Measurements from ENCODE around the gene TEX2. TPM values are rescaled to one million over a fixed set of nuclear protein-coding genes. Genes with fewer than 3 reads are reported as not detected.
A peak's percentile ranks its signal among the peaks of the same experiment; 100 is the strongest.
"Not testable (repeated sequence)": the region's sequence is repeated elsewhere in the genome, so short reads cannot be mapped to it uniquely, and the experiment has no call there.

TEX2 gene
- total RNA-seq, 1 experiment from 2014 or later = 22.6 TPM

DNA sequence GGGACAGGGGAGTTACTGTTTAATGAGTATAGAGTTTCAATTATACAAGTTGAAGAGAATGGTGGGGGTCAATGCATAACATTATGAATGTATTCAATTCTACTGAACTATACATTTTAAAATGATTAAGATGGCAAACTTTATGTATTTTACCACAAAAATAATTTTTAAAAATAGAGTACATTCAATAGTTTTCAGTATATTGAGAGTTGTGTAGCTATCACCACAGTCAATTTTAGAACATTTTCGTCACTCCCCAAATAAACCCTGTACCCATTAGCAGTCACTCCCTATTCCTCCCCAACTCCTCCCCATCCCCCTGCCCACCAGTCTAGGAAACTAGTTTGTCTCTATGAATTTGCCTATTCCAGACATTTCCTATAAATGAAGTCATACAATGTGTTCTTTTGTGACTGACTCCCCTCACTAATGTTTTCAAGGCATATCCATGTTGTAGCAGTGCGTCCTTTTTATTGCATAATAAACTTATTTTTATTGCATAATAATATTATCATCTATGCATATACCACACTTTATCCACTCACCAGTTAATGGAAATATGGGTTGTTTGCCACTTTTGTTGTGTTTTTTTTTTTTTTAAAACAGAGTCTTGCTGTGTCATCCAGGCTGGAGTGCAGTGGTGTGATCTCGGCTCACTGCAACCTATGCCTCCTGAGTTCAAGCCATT is 80.6 kb downstream of the TEX2 start:
- no peak for DNase-seq (ENCODE audit: low read depth)

DNA sequence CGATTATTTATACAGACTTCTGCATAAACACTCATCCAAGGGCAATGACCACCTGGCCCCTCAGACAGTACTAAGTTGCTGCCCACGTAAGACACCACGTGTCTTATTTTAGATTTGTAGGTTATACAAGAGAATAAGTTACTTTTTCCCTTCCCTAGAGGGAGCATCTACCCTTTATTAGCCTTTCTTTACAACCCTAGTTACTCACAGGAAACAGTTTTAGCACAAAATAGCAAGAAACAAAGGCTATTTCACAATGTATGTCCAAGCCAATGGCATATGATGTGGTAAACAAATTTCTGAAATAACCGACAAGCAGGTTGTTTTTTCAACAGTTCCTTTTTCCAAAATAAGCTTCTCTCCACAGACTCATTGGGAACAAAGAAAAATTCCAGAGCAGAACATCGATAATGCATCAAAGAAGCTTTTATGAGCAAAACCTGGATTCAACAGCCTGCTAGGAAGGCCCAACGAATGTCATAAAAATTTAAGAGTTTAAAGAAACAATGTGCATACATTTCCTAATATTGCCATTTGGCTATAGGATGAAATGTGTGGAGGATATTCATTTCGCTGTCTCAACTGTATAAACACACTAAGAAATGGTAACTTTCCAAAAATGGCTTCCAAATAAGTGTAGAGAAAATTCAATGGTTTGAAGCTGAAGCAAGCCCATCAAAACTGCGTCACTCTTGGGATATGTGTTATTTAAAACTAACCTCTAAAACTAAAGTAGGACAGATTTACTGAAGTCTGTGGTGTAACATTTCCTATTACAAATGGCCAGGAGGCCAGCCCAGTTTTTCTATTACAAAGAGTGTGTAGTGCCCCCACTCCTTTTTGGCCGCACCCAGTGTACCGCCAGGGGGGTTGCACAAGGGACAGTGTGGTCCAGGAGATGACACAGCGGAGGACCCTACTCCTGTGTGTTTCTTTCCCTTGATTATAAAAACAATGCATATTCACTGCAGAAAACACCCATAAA is 82.7 kb downstream of the TEX2 start:
- DNase-seq (ENCODE audit: low read depth) = no peak

DNA sequence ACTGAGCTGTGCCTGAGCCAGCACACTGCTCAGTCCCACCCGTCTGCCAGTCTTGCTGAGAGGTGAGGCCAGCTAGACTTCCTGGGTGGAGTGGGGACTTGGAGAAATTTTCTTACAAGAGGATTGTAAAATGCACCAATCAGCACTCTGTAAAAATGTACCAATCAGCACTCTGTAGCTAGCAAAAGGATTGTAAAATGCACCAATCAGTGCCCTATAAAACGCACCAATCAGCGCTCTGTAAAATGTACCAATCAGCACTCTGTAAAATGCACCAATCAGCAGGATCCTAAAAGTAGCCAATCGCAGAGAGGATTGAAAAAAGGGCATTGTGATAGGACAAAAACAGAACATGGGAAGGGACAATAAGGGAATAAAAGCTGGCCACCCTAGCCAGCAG is 84.0 kb downstream of the TEX2 start:
- DNase-seq (ENCODE audit: low read depth) = not testable (repeated sequence)

DNA sequence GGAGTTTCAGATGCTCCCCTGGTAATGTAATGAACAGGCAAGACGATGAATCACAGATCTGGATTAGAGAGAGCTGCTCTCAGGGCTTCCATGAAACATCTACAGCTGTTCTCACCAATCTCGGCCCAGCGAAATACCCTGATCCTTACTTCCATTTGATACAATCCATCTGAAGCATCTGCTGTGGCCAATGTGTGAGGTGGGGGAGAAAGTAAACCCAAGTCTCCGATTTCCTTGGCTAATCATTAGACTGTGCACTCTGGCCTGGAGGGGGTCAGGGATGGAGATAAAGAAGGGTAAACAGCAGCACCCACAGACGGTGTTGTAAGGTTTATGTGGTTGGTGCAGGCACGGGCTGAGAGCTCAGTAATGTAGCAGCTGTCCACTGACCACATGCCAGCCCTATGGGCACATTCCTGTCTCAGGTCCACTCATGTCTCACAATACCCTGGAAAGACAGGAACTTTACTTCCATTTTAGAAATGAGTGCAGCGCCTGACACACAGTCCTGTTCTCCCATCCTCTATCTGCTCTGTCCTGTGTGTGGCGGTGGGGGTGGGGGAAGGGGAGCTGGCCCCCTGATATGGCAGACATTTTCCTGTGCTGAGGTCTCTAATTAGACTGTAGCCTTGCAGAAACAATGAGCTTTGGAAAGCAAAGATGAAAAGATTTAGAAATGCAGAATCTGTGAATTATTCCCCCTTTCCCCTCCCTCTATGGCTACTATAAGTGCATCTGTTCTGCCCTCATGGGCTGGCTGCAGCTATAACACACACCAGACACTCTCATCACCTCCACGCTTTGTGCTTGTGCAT is 84.8 kb downstream of the TEX2 start:
- peak; percentile 7 for DNase-seq (ENCODE audit: low read depth)

DNA sequence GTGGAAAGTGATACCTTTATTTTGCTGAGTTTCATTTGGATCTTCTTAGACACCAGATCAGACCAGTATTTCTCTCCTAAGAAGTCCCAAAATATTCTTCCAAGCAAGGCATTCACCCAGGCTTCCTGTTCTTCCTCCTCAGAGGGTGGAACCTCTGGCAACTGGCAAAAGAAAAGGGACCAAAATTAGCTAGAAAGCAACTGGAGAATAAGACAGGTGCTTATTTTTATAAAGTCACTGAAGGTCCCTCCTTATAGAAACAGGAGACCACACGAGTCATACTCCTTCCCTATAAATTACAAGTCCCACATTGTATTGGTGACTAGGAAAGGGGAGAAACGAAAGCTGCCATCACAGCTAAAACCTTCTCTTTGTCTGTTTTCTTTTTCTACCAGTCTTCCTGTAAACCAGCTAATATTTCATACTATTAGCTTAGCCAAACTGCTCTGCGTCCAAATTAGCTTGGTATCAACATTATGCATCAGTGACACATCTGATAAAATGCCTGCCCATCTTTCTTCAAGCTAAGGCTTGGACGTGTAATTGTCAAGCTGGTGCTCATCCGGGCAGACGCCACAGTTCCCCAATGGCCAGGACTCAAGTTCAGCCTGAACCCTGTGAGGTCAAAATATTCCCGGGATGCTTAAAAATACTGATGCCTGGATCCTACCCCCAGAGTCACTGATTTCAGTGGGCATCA is 85.6 kb downstream of the TEX2 start:
- DNase-seq (ENCODE audit: low read depth) = no peak

DNA sequence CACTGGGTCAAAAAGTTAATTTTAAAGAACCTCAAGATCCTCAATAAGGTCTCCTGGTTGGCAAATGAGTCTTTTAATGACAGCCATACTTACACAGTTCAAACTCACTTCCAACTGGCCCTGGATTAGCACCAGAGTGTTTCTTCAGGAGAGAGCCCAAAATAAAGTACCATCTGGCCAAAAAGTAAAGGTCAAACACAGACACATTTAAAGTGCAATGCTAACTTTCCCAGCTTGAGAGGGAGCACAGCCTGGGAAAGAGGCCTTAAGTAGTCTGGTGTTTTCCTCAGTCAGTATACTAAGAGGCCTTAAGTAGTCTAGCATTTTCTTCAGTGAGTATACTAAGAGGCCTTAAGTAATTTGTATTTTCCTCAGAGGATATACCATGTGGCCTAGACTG is 86.5 kb downstream of the TEX2 start:
- no peak for DNase-seq (ENCODE audit: low read depth)

DNA sequence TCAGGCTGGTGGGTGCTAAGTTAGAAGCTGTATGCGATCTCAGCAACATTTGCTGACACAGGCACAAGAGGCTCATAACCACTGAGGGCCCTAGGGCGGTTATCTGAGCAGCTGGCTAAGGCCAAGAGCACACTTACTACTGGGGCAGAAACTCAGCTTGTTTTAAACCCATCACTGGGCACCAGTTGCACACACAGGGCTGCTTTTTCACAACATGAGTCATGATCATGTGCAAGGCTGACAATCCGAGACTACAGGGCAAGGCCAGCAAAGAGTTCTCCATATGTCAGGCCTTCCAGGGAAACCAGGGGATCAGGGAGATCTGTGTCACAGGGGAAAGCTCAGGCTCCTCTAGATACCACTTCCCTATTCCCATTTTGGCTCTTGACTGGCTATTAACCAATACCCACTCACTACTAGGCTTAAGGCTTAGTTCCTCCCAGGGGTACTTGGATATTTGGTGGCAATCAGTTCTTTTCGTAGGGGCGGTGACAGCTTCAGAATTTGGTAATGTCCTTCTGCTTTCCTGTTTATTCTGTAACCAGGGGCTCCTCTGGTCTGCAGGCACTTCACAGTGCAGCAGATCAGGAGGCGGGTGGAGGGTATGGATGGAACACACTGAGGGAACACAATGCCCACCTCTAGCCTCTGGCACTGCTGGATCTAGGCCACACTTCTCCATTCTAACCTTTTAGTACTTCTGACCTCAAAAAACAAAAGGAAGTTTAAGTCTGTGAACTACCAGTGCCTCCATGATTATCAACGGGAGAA is 88.2 kb downstream of the TEX2 start:
- DNase-seq (ENCODE audit: low read depth) = peak; percentile 16

DNA sequence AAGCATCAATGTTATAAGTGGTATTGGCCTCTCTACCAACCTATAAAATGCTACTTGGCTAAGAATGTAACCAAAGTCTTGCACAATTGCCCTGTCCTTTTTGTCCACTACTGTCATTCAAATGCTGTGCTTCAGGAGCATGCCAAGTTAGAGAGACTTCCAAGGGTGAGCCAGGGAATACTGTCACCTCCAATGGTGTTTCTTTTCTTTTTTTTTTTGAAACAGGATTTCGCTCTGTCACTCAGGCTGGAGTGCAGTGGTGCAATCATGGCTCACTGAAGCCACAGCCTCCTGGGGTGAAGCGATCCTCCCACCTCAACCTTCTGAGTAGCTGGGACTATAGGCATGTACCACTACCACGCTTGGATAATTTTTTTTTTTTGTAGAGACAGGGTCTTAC is 89.4 kb downstream of the TEX2 start:
- DNase-seq (ENCODE audit: low read depth) = no peak

DNA sequence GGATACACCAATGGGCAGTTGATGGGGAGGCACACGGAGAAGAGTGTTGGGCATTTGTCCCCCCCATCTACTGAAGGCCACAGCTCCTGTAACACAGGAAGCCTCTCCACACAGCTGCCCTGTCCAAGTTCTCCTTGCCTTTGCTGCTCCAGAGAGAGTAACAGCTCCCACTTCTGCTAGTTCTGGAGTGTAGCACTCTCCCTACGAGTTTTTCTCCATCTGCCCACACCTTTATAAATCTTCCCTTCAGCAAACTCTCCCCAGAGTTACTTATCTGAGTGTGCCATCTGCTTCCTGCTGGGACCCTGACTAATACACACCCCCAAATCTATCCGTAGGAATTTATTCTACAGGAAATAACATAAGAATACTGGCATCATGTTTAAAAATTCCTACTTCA is 90.5 kb downstream of the TEX2 start:
- no peak for DNase-seq (ENCODE audit: low read depth)

DNA sequence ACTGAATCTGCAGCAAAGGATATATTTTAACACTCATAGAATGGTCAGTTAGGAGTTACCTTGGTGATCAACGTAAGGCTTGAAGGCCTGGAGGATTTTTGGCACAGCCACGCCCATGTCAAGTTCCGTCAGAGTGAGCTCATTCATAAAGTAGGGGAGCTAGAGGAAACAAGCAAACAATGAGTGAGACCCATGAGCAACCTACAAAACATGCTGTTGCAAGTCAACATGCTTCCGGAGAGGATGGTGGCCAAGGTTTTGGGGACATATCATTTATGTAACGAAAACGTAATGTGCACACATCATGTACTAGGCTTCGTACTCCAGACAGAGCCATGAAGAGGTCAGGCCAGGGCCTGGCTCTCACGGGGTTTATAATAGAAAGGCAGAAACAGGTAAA is 92.0 kb downstream of the TEX2 start:
- DNase-seq (ENCODE audit: low read depth) = peak; percentile 25

DNA sequence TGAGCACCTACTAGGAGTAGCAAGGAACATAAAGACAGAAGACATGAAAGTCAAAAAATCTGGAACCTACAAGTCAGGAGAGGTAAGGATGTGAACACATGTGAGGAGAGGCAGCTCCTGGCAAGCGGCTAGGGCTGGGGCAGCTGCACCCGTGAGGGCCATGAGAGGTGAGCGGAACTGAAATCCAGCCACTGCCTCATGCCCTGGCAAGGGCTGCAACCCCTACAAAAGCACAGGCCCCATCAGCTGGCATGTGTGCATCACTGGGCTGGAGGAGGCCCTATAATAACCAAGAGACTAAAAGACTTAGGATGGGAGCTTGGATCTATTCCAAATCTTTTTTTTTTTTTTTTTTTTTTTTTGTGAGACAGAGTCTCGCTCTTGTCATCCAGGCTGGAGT is 92.8 kb downstream of the TEX2 start:
- DNase-seq (ENCODE audit: low read depth) = no peak

DNA sequence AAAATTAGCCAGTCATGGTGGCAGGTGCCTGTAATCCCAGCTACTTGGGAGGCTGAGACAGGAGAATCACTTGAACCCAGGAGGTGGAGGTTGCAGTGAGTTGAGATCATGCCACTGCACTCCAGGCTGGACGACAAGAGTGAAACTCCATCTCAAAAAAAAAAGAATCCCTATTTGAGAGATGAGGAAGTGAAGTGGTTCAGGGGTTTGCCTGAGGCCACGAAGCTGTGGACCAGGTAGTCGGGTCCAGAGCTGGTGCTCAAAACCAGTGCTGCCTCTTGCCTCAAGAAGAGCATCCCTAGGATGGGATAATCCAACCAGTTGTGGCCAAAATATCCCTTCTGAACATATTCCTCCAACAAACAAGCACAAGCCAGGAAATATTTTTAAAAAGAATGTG is 95.4 kb downstream of the TEX2 start:
- not testable (repeated sequence) for DNase-seq (ENCODE audit: low read depth)

DNA sequence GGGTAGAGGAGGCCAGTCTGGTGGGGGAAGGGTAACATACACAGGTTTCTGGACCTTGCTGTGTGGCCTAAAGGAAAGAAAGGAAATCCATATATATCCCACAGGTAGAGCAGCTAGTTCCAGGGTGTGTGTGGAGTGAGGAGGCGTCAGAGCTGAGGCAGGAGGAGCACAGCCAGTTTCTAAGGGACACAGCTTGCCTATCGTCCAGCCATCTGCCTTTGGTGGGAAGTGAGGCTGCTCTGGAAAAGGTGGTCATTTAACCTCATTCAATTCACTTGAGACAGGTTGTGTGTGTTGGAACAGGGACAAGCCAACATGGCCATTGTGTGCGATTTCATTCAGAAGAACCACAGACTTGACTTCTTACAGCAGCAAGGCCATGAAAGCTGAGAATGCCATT is 96.2 kb downstream of the TEX2 start:
- DNase-seq (ENCODE audit: low read depth) = no peak

DNA sequence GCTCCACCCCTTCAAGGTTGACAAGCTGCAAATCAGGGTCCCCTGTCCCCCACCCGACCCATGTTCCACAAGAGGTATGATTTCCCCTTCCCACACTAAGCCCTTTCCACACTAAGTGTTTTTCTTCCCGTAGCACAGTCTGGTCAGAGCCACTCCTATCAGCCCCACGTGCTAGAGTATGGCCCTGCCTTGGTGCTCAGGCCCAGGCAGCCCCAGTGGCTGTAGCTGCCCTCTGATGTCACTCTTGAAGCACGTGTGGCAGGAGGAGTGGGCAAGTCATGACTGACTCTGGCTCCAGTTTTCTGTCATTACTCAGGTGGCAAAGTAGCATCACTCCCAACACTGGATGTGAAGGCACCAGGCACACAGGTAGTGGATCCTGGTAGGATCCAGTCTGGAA is 97.7 kb downstream of the TEX2 start:
- DNase-seq (ENCODE audit: low read depth) = no peak

DNA sequence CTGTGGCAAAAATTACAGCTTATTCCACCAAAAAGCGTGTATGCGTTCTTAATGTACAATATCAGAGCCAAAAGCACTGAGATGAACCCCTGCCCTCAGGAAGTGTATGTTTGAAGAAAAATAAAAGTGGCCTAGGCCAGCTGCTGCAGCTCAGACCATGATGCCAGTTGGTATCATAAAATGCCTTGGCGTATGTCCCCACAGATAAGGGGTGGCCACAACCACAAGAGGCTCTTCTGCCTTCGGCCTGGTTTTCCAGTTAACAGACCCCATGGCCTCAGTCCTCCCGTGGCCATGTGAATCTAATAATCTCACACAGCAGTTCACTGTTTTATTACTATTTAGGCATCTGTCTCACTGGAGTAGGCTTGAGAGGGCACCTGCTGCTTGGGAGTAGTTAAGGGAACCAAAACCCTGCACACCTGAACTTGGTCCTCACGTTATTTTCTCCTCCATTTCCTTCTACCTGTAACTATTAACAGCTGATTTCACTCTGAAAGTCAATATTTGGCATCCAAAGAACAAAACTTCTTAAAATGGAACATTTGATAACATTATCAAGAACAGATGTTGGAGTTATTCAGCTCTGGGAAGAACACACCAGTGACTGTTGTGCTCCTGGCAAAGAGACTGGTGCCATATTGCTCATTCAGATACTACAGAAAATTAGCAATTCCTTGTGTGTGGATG is 98.3 kb downstream of the TEX2 start:
- no peak for DNase-seq (ENCODE audit: low read depth)

DNA sequence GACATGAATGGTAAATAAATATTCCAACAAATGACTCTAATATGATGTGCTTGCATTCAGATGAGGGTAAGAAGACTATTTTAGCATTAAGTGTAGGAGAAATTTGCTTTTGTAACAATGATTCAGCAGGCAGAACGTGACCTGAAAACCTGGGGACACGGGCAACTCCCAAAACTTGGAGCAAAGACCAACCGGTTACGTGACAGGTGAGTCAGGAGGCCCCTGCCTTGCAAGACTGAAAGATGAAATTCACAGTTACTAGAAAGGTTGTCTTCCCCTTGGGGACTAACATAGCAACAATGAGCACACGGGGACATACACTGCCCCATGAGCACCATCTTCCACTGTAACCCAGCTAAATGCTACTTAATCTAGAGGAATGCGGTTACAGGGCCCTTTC is 99.6 kb downstream of the TEX2 start:
- DNase-seq (ENCODE audit: low read depth) = no peak

DNA sequence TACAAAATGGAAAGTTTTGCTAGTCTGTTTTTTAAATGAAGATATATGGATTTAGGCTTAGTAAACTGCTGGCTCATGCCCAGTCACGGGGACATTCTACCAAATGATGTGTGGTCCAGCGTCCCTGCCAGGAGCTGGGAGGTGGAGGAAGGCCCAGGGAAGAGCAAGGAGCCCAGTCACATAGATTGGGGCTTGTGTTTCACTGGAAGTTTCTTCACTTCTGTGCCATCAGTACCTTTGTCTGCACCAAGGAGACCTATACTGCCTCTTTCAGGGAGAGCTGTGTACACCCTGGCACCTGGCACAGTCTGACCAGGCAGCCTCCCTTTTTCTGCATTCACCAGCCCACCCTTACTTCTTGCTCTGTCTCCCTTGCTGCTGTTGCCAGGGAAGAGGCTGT is 100.5 kb downstream of the TEX2 start:
- no peak for DNase-seq (ENCODE audit: low read depth)

DNA sequence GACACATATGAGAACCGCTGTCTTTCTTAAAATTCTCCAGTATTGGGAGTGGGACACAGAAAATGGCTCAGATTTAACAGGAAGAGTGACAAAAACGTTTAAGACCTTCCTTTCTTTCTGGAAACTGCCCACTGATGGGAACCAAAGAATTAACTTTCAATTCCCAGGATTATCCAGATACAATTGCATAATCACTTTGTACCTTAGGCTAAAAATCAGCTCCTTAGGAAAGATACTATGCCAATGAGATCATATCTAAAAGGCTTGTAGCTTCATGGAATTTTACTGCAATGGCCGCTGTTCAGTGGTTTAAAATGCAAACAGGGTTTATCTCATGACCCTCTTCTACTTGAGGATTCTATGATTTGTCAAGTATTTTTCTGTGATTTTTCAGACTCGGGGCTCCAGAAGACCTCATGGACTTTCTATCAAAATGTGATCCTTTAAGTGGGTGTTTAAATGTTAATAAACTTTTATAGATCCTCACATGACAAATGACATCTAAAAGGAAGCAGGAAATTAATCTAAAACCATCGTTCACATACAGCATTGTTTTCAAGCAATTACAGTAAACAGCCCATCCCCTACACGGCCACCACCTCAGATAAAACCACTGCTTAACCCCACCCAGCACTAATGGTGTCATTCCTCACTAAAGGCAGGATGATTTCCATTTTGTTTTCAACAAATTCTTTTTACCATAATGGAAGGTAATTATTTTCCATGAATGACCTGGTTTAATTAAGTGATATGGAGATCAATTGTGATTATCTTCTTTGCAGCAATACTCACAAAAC is 101.5 kb downstream of the TEX2 start:
- DNase-seq (ENCODE audit: low read depth) = no peak

DNA sequence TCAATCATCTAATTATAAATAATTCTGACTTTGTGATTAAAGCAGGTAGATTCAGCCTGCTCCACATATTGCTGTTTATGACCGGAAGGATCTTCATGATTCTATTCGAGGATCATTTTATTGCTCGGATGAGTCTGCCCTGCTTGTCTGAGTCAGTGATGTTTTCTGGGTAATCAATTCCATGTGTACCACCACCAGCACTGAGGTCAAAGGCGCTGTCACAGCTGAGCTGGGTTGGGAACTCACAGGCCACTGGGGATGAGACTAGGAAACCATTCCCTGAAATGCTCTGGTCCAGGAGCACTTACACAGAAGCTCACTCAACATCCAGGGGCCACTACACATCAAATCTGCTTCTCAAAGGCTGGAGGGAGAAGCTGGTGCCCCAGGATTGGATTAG is 102.7 kb downstream of the TEX2 start:
- DNase-seq (ENCODE audit: low read depth) = no peak

Data from M059J (cell line).